WERI-Rb-1 (cell line): ENCODE results near the gene MRPL36.

Source experiments
- DNase-seq: peaks from one replicate; pipeline ENCODE4 v3.0.0-alpha.2; 2020
- H3K27ac ChIP-seq: fragments of 250-450 bp; sonication (Bioruptor Pico); 2 replicates; pipeline ENCODE4 v1.5.1; 2020; ENCODE audit warnings: mild to moderate bottlenecking, moderate library complexity
- H3K27me3 ChIP-seq: fragments of 250-450 bp; sonication (Bioruptor Pico); 2 replicates; pipeline ENCODE4 v1.5.1; 2021; ENCODE audit warnings: mild to moderate bottlenecking, low read depth, moderate library complexity; ENCODE audit not compliant: insufficient read depth, severe bottlenecking
- H3K36me3 ChIP-seq: fragments of 250-450 bp; sonication (Bioruptor Pico); 2 replicates; pipeline ENCODE4 v1.5.1; 2020; ENCODE audit warnings: mild to moderate bottlenecking, moderate library complexity
- H3K4me3 ChIP-seq: 2 replicates; pipeline ENCODE4 v1.5.1; 2011; ENCODE audit warnings: low read depth, mild to moderate bottlenecking, control low read depth, low read length
- H3K9me3 ChIP-seq: fragments of 250-450 bp; sonication (Bioruptor Pico); 2 replicates; pipeline ENCODE4 v1.5.1; 2021; ENCODE audit warnings: mild to moderate bottlenecking, moderate library complexity; ENCODE audit not compliant: severe bottlenecking
- CTCF ChIP-seq: IDR thresholded peaks from 2 replicates; pipeline ENCODE4 v1.5.1; 2011; ENCODE audit warnings: low read depth, mild to moderate bottlenecking, control low read depth, inconsistent platforms, low read length

MRPL36 gene

GRCh38 chr5:1780614-1780930 is 19.1 kb downstream of the MRPL36 start:
- TF ChIP-seq CTCF = no peak

GRCh38 chr5:1779782-1780613 is 19.6 kb downstream of the MRPL36 start:
- DNase-seq = no peak
- Histone ChIP-seq H3K27me3 (peaks cover 95% of the 10 kb centered on the region), H3K36me3 (no peaks in the 10 kb centered on the region), H3K27ac (no peak overlapping the region), H3K9me3 (peaks cover 8% of the 10 kb centered on the region), H3K4me3 (no peak overlapping the region)
- no peak for TF ChIP-seq CTCF

More at GRCh38 chr5:1780614-1780930, 19.1 kb downstream of the MRPL36 start:
- DNase-seq = no peak
- no peaks in the 10 kb centered on the region for H3K36me3 ChIP-seq
- no peak overlapping the region for H3K4me3 ChIP-seq
- peaks cover 4% of the 10 kb centered on the region for H3K9me3 ChIP-seq
- peaks cover 92% of the 10 kb centered on the region for H3K27me3 ChIP-seq
- H3K27ac ChIP-seq = no peak overlapping the region

- TF ChIP-seq CTCF = no peak
- Histone ChIP-seq H3K27ac (no peak overlapping the region), H3K27me3 (peaks cover 95% of the 10 kb centered on the region), H3K36me3 (no peaks in the 10 kb centered on the region), H3K9me3 (peaks cover 14% of the 10 kb centered on the region), H3K4me3 (no peak overlapping the region)
- no peak for DNase-seq
Observed at GRCh38 chr5:1779021-1779680, 20.5 kb downstream of the MRPL36 start.

GRCh38 chr5:1778138-1779020 is 21.3 kb downstream of the MRPL36 start:
- TF ChIP-seq CTCF = no peak
- no peak overlapping the region for H3K4me3 ChIP-seq
- H3K9me3 ChIP-seq = peaks cover 14% of the 10 kb centered on the region
- H3K36me3 ChIP-seq = no peaks in the 10 kb centered on the region
- DNase-seq = no peak
- H3K27ac ChIP-seq = no peak overlapping the region
- peaks cover 95% of the 10 kb centered on the region for H3K27me3 ChIP-seq

- no peak for DNase-seq
- no peak for TF ChIP-seq CTCF
- no peaks in the 10 kb centered on the region for H3K36me3 ChIP-seq
- peaks cover 95% of the 10 kb centered on the region for H3K27me3 ChIP-seq
- H3K27ac ChIP-seq = no peak overlapping the region
- H3K9me3 ChIP-seq = peaks cover 14% of the 10 kb centered on the region
- no peak overlapping the region for H3K4me3 ChIP-seq
Observed at GRCh38 chr5:1777281-1778137, 22.1 kb downstream of the MRPL36 start.
